ENCODE measurements around the gene ZNF85.
"Not testable (repeated sequence)": the region's sequence is repeated elsewhere in the genome, so short reads cannot be mapped to it uniquely, and the experiment has no call there.

ZNF85 gene

GRCh38 chr19:20923077-20923871 is at the start of gene ZNF85:
ZNF85 (plus strand) TSS chr19:20923251; CDS start chr19:20923401, 150 bp downstream.
- DNase-seq: peak; percentile 91

GRCh38 chr19:20879501-20879900 is 43.5 kb upstream of the ZNF85 start:
- no peak for DNase-seq

- no peak for DNase-seq
Measured at GRCh38 chr19:20912973-20913372, 10.1 kb upstream of the ZNF85 start.

- DNase-seq: no peak
Measured at GRCh38 chr19:20925481-20925880, 2.4 kb downstream of the ZNF85 start.

GRCh38 chr19:20926796-20927195 is 3.7 kb downstream of the ZNF85 start:
- DNase-seq: no peak

- DNase-seq: no peak
Measured at GRCh38 chr19:20928371-20928770, 5.3 kb downstream of the ZNF85 start.

GRCh38 chr19:20936322-20936947 is 13.4 kb downstream of the ZNF85 start:
- not testable (repeated sequence) for DNase-seq

GRCh38 chr19:20952561-20953095 is 29.6 kb downstream of the ZNF85 start:
- DNase-seq: not testable (repeated sequence)

GRCh38 chr19:20964798-20965197 is 41.7 kb downstream of the ZNF85 start:
- no peak for DNase-seq

- no peak for DNase-seq
Measured at GRCh38 chr19:20968092-20968491, 45.0 kb downstream of the ZNF85 start.

GRCh38 chr19:20969498-20969897 is 46.4 kb downstream of the ZNF85 start:
- DNase-seq: no peak

- no peak for DNase-seq
Measured at GRCh38 chr19:20969898-20970297, 46.8 kb downstream of the ZNF85 start.

- DNase-seq: not testable (repeated sequence)
Measured at GRCh38 chr19:20992788-20993187, 69.7 kb downstream of the ZNF85 start.

- DNase-seq: peak; percentile 88
Measured at GRCh38 chr19:20999731-21000352, 76.8 kb downstream of the ZNF85 start.
